Endothelial cell (in vitro differentiated cells): ENCODE measurements around the gene ARHGAP19. TPM values are rescaled to one million over a fixed set of nuclear protein-coding genes. Genes with fewer than 3 reads are reported as not detected.

ENCODE experiments used
- DNase-seq: peaks from one replicate; pipeline ENCODE4 v3.0.0; 2021; ENCODE audit warnings: low spot score
- H3K27ac Mint-ChIP-seq: one replicate; pipeline ENCODE4 v1.8.0; 2021; ENCODE audit warnings: mixed read lengths, inconsistent platforms; ENCODE audit not compliant: unreplicated experiment
- H3K27me3 Mint-ChIP-seq: one replicate; pipeline ENCODE4 v1.8.0; 2021; ENCODE audit warnings: mild to moderate bottlenecking, moderate library complexity, mixed read lengths, inconsistent platforms; ENCODE audit not compliant: unreplicated experiment
- H3K36me3 Mint-ChIP-seq: one replicate; pipeline ENCODE4 v1.8.0; 2021; ENCODE audit warnings: mild to moderate bottlenecking, low read depth, mixed read lengths, inconsistent platforms; ENCODE audit not compliant: unreplicated experiment
- H3K4me1 Mint-ChIP-seq: one replicate; pipeline ENCODE4 v1.8.0; 2021; ENCODE audit warnings: mild to moderate bottlenecking, mixed read lengths, inconsistent platforms; ENCODE audit not compliant: unreplicated experiment
- H3K4me3 Mint-ChIP-seq: one replicate; pipeline ENCODE4 v1.8.0; 2021; ENCODE audit warnings: mild to moderate bottlenecking, mixed read lengths, inconsistent platforms; ENCODE audit not compliant: unreplicated experiment
- H3K9me3 Mint-ChIP-seq: one replicate; pipeline ENCODE4 v1.8.0; 2021; ENCODE audit warnings: mixed read lengths, inconsistent platforms; ENCODE audit not compliant: unreplicated experiment
- CTCF ChIP-seq: fragments of 200-600 bp; sonication (generic); IDR thresholded peaks from one replicate; pipeline ENCODE4 v1.5.0; 2021; ENCODE audit warnings: antibody characterized with exemption; ENCODE audit not compliant: unreplicated experiment
- total RNA-seq: library from RNA; stranded (reverse); fragmentation: NEBNext Ultra II Directional; extraction: Animal tissue kit (Norgen Biotek cat#: 25700); gene quantifications from one replicate; pipeline ENCODE4 v1.2.1, GENCODE V29; 2021; ENCODE audit not compliant: unreplicated experiment

ARHGAP19 gene
- total RNA-seq, 1 donor from 2014 or later, result 19.8 TPM

GRCh38 chr10:97200616-97201015 lies 91.8 kb downstream of the ARHGAP19 start:
- Mint-ChIP-seq H3K27ac (no peak overlapping the region), H3K4me3 (no peak overlapping the region)

DNA sequence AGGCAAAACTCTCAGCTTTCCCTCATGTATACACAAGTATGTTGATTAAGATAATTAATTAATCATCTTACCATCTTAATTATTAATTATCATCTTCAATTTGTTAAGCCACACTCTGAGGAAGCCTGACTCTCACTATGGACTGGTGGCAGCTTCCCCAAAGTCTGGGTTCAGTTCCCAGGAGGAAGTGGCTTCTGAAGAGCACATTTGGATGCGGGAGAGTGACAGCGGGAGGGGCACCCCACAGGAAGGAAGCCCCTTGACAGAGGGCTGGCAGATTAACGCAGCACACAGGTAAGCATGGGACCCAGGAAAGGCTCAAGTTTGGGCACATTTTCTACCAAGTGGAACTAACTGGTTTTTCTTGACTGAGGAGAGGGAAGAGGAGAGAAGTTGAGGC lies 93.3 kb downstream of the ARHGAP19 start:
- Mint-ChIP-seq H3K4me1 (peaks cover 4% of the 10 kb centered on the region), H3K27ac (no peak overlapping the region), H3K9me3 (no peaks in the 10 kb centered on the region), H3K4me3 (no peak overlapping the region), H3K27me3 (peaks cover 7% of the 10 kb centered on the region), H3K36me3 (no peaks in the 10 kb centered on the region)
- no peak for DNase-seq
- TF ChIP-seq CTCF, result no peak

More at GRCh38 chr10:97200616-97201015, 91.8 kb downstream of the ARHGAP19 start:
- no peaks in the 10 kb centered on the region for H3K36me3 Mint-ChIP-seq
- peaks cover 2% of the 10 kb centered on the region for H3K4me1 Mint-ChIP-seq
- peaks cover 4% of the 10 kb centered on the region for H3K27me3 Mint-ChIP-seq
- DNase-seq, result no peak
- no peaks in the 10 kb centered on the region for H3K9me3 Mint-ChIP-seq
- no peak for TF ChIP-seq CTCF

GRCh38 chr10:97197030-97197500 lies 95.4 kb downstream of the ARHGAP19 start:
- no peaks in the 10 kb centered on the region for H3K36me3 Mint-ChIP-seq
- DNase-seq, result no peak

GRCh38 chr10:97196223-97197029 lies 96.0 kb downstream of the ARHGAP19 start:
- Mint-ChIP-seq H3K9me3 (no peaks in the 10 kb centered on the region), H3K27ac (no peak overlapping the region), H3K27me3 (peaks cover 7% of the 10 kb centered on the region), H3K36me3 (no peaks in the 10 kb centered on the region), H3K4me1 (peaks cover 4% of the 10 kb centered on the region), H3K4me3 (peak overlapping the region; percentile 59)
- TF ChIP-seq CTCF, result peak; percentile 76
- DNase-seq, result peak; percentile 65

More at GRCh38 chr10:97197030-97197500, 95.4 kb downstream of the ARHGAP19 start:
- H3K27me3 Mint-ChIP-seq, result peaks cover 7% of the 10 kb centered on the region
- peak overlapping the region; percentile 53 for H3K4me3 Mint-ChIP-seq
- H3K27ac Mint-ChIP-seq, result no peak overlapping the region
- peaks cover 4% of the 10 kb centered on the region for H3K4me1 Mint-ChIP-seq
- no peaks in the 10 kb centered on the region for H3K9me3 Mint-ChIP-seq
- no peak for TF ChIP-seq CTCF

GRCh38 chr10:97195706-97196222 lies 96.7 kb downstream of the ARHGAP19 start:
- Mint-ChIP-seq H3K9me3 (no peaks in the 10 kb centered on the region), H3K27ac (no peak overlapping the region), H3K27me3 (peaks cover 7% of the 10 kb centered on the region), H3K36me3 (no peaks in the 10 kb centered on the region), H3K4me3 (peak overlapping the region; percentile 42), H3K4me1 (peaks cover 4% of the 10 kb centered on the region)
- no peak for TF ChIP-seq CTCF
- DNase-seq, result no peak
